SK-N-SH treated with all-trans-retinoic acid at 6 μM for 48 hours (cell line): ENCODE measurements around the gene C2orf15.
A peak's percentile ranks its signal among the peaks of the same experiment; 100 is the strongest.

ENCODE experiments used
- ATAC-seq: fragments of 200-7000 bp; cut with Tn5 transposase; 3 replicates; pipeline ENCODE4 v1.9.1; 2020; ENCODE audit warnings: mild to moderate bottlenecking, moderate library complexity
- ARNTL ChIP-seq: fragments of 450-650 bp; formaldehyde crosslinking; IDR thresholded peaks from 2 replicates; pipeline ENCODE4 v1.5.0; 2020; ENCODE audit warnings: low read depth, mild to moderate bottlenecking, moderate library complexity, borderline replicate concordance
- BACH2 ChIP-seq: fragments of 250-450 bp; sonication (Bioruptor Pico); IDR thresholded peaks from 2 replicates; pipeline ENCODE4 v1.9.0; 2021; ENCODE audit warnings: mild to moderate bottlenecking, borderline replicate concordance
- CSDC2 ChIP-seq: fragments of 250-450 bp; sonication (Bioruptor Pico); IDR thresholded peaks from 2 replicates; pipeline ENCODE4 v1.5.0; 2020; ENCODE audit warnings: mild to moderate bottlenecking, moderate library complexity
- ESRRG ChIP-seq: fragments of 250-450 bp; sonication (Bioruptor Pico); IDR thresholded peaks from 2 replicates; pipeline ENCODE4 v1.6.1; 2021; ENCODE audit warnings: mild to moderate bottlenecking
- GLIS3 ChIP-seq: fragments of 250-450 bp; sonication (Bioruptor Pico); IDR thresholded peaks from 2 replicates; pipeline ENCODE4 v1.5.0; 2020; ENCODE audit warnings: mild to moderate bottlenecking, moderate library complexity
- ISL1 ChIP-seq: fragments of 250-450 bp; sonication (Bioruptor Pico); IDR thresholded peaks from 2 replicates; pipeline ENCODE4 v2.1.2; 2022; ENCODE audit warnings: mild to moderate bottlenecking, moderate library complexity
- OSR1 ChIP-seq: fragments of 250-450 bp; sonication (Bioruptor Pico); IDR thresholded peaks from 2 replicates; pipeline ENCODE4 v1.8.0; 2022; ENCODE audit warnings: moderate library complexity, mild to moderate bottlenecking, inconsistent platforms
- PPARA ChIP-seq: fragments of 250-450 bp; sonication (Bioruptor Pico); IDR thresholded peaks from 2 replicates; pipeline ENCODE4 v1.5.0; 2020; ENCODE audit warnings: mild to moderate bottlenecking, borderline replicate concordance
- RARB ChIP-seq: fragments of 250-450 bp; sonication (Bioruptor Pico); IDR thresholded peaks from 2 replicates; pipeline ENCODE4 v1.8.0; 2021; ENCODE audit warnings: mild to moderate bottlenecking, moderate library complexity
- SNAI2 ChIP-seq: fragments of 250-450 bp; sonication (Bioruptor Pico); IDR thresholded peaks from 2 replicates; pipeline ENCODE4 v1.5.0; 2020; ENCODE audit warnings: mild to moderate bottlenecking, moderate library complexity
- TCF4 ChIP-seq: fragments of 250-450 bp; sonication (Bioruptor Pico); IDR thresholded peaks from 2 replicates; pipeline ENCODE4 v1.8.0; 2021; ENCODE audit warnings: mild to moderate bottlenecking, moderate library complexity, borderline replicate concordance
- TOX ChIP-seq: fragments of 250-450 bp; sonication (Bioruptor Pico); IDR thresholded peaks from 2 replicates; pipeline ENCODE4 v1.8.0; 2021; ENCODE audit warnings: mild to moderate bottlenecking, moderate library complexity, borderline replicate concordance
- ZC3H10 ChIP-seq: fragments of 250-450 bp; sonication (Bioruptor Pico); IDR thresholded peaks from 2 replicates; pipeline ENCODE4 v1.5.1; 2021; ENCODE audit warnings: mild to moderate bottlenecking, moderate library complexity
- ZFP3 ChIP-seq: fragments of 250-450 bp; sonication (Bioruptor Pico); IDR thresholded peaks from 2 replicates; pipeline ENCODE4 v1.5.0; 2020; ENCODE audit warnings: mild to moderate bottlenecking, moderate library complexity
- ZFP30 ChIP-seq: fragments of 450-650 bp; formaldehyde crosslinking; IDR thresholded peaks from 2 replicates; pipeline ENCODE4 v1.5.0; 2022; ENCODE audit warnings: mild to moderate bottlenecking, moderate library complexity
- ZNF565 ChIP-seq: fragments of 450-650 bp; formaldehyde crosslinking; conservative IDR thresholded peaks from 2 replicates; pipeline ENCODE4 v1.5.0; 2020; ENCODE audit warnings: low read depth, mild to moderate bottlenecking, moderate library complexity
- ZNF70 ChIP-seq: fragments of 450-650 bp; formaldehyde crosslinking; IDR thresholded peaks from 2 replicates; pipeline ENCODE4 v1.5.0; 2020; ENCODE audit warnings: mild to moderate bottlenecking, moderate library complexity
- ZNF8 ChIP-seq: fragments of 450-650 bp; formaldehyde crosslinking; IDR thresholded peaks from 2 replicates; pipeline ENCODE4 v1.5.0; 2020; ENCODE audit warnings: mild to moderate bottlenecking, moderate library complexity
- TF ChIP-seq, protein P1 (sequence below): fragments of 250-450 bp; sonication (Bioruptor Pico); IDR thresholded peaks from 2 replicates; pipeline ENCODE4 v1.8.0; 2020; ENCODE audit warnings: mild to moderate bottlenecking, moderate library complexity, borderline replicate concordance
- TF ChIP-seq, protein P2 (sequence below): fragments of 250-450 bp; sonication (Bioruptor Pico); IDR thresholded peaks from 2 replicates; pipeline ENCODE4 v1.5.1; 2021; ENCODE audit warnings: mild to moderate bottlenecking, moderate library complexity
- TF ChIP-seq, protein P3 (sequence below): fragments of 250-450 bp; sonication (Bioruptor Pico); IDR thresholded peaks from 2 replicates; pipeline ENCODE4 v1.5.1; 2020; ENCODE audit warnings: low read depth, mild to moderate bottlenecking, moderate library complexity
- TF ChIP-seq, protein P4 (sequence below): fragments of 250-450 bp; sonication (Bioruptor Pico); IDR thresholded peaks from 2 replicates; pipeline ENCODE4 v1.5.0; 2020; ENCODE audit warnings: mild to moderate bottlenecking, moderate library complexity
- TF ChIP-seq, protein P5 (sequence below): fragments of 250-450 bp; sonication (Bioruptor Pico); IDR thresholded peaks from 2 replicates; pipeline ENCODE4 v1.8.0; 2021; ENCODE audit warnings: low read depth, mild to moderate bottlenecking, moderate library complexity, borderline replicate concordance

C2orf15 gene

DNA sequence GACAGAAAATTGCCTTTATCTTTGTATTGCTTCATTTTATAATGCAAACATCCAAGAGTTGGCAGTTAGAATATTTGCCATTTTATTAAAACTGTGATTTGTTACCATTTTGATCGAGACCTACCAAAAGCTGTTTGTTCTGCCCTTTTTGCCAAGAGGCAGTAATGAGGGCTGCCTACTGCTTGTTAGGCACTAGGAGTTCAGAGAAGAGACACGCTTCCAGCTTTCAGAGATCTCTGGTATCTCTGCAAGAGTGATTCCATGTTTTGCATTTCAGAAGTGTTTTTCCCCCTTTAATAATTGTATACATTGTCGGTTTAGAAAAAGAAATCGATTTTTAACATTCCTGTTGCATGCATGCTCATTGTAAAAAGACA is 40.1 kb downstream of the C2orf15 start:
- peak; percentile 49 for ATAC-seq
- TF ChIP-seq RARB (no peak), ZNF565 (CRISPR knock-in tag) (no peak), TOX (CRISPR knock-in tag) (no peak), OSR1 (CRISPR knock-in tag) (no peak), ZNF8 (CRISPR knock-in tag) (no peak), BACH2 (CRISPR knock-in tag) (no peak), ZFP3 (CRISPR knock-in tag) (no peak), ARNTL (CRISPR knock-in tag) (no peak), ZNF70 (CRISPR knock-in tag) (no peak), PPARA (no peak), GLIS3 (CRISPR knock-in tag) (no peak), SNAI2 (no peak), ZC3H10 (CRISPR knock-in tag) (no peak), ZFP30 (CRISPR knock-in tag) (no peak), CSDC2 (CRISPR knock-in tag) (no peak), ISL1 (no peak)
- TF ChIP-seq, protein P1, sequence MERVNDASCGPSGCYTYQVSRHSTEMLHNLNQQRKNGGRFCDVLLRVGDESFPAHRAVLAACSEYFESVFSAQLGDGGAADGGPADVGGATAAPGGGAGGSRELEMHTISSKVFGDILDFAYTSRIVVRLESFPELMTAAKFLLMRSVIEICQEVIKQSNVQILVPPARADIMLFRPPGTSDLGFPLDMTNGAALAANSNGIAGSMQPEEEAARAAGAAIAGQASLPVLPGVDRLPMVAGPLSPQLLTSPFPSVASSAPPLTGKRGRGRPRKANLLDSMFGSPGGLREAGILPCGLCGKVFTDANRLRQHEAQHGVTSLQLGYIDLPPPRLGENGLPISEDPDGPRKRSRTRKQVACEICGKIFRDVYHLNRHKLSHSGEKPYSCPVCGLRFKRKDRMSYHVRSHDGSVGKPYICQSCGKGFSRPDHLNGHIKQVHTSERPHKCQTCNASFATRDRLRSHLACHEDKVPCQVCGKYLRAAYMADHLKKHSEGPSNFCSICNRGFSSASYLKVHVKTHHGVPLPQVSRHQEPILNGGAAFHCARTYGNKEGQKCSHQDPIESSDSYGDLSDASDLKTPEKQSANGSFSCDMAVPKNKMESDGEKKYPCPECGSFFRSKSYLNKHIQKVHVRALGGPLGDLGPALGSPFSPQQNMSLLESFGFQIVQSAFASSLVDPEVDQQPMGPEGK: no peak
- TF ChIP-seq, protein P2, sequence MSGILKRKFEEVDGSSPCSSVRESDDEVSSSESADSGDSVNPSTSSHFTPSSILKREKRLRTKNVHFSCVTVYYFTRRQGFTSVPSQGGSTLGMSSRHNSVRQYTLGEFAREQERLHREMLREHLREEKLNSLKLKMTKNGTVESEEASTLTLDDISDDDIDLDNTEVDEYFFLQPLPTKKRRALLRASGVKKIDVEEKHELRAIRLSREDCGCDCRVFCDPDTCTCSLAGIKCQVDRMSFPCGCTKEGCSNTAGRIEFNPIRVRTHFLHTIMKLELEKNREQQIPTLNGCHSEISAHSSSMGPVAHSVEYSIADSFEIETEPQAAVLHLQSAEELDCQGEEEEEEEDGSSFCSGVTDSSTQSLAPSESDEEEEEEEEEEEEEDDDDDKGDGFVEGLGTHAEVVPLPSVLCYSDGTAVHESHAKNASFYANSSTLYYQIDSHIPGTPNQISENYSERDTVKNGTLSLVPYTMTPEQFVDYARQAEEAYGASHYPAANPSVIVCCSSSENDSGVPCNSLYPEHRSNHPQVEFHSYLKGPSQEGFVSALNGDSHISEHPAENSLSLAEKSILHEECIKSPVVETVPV (CRISPR knock-in tag): no peak
- TF ChIP-seq, protein P3, sequence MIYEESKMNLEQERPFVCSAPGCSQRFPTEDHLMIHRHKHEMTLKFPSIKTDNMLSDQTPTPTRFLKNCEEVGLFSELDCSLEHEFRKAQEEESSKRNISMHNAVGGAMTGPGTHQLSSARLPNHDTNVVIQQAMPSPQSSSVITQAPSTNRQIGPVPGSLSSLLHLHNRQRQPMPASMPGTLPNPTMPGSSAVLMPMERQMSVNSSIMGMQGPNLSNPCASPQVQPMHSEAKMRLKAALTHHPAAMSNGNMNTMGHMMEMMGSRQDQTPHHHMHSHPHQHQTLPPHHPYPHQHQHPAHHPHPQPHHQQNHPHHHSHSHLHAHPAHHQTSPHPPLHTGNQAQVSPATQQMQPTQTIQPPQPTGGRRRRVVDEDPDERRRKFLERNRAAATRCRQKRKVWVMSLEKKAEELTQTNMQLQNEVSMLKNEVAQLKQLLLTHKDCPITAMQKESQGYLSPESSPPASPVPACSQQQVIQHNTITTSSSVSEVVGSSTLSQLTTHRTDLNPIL (CRISPR knock-in tag): no peak
- TF ChIP-seq, all 23 proteins: peak for 0

DNA sequence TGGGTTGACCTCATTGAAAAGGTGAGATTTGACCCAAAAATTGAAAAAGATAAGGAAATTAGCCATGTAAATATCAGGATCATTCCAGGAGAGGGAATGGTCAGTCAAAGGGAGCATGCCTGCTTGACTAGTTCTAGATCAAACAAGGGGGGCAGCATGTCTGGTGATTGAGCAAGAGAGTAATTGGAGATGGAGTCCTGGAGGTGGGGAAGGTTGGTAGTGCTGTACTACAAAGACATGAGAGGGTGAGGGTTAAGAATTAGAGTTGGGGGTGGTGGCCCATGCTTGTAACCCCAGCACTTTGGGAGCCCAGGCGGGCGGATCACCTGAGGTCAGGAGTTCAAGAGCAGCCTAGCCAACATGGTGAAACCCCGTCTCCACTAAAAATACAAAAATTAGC is 41.5 kb downstream of the C2orf15 start:
- TF ChIP-seq ISL1 (no peak), SNAI2 (no peak), PPARA (no peak), OSR1 (CRISPR knock-in tag) (no peak), CSDC2 (CRISPR knock-in tag) (no peak), ZNF565 (CRISPR knock-in tag) (no peak), TOX (CRISPR knock-in tag) (no peak), ZNF70 (CRISPR knock-in tag) (no peak), TCF4 (CRISPR knock-in tag) (no peak), ESRRG (CRISPR knock-in tag) (no peak), ZFP30 (CRISPR knock-in tag) (no peak), ZC3H10 (CRISPR knock-in tag) (no peak)
- TF ChIP-seq, protein P4, sequence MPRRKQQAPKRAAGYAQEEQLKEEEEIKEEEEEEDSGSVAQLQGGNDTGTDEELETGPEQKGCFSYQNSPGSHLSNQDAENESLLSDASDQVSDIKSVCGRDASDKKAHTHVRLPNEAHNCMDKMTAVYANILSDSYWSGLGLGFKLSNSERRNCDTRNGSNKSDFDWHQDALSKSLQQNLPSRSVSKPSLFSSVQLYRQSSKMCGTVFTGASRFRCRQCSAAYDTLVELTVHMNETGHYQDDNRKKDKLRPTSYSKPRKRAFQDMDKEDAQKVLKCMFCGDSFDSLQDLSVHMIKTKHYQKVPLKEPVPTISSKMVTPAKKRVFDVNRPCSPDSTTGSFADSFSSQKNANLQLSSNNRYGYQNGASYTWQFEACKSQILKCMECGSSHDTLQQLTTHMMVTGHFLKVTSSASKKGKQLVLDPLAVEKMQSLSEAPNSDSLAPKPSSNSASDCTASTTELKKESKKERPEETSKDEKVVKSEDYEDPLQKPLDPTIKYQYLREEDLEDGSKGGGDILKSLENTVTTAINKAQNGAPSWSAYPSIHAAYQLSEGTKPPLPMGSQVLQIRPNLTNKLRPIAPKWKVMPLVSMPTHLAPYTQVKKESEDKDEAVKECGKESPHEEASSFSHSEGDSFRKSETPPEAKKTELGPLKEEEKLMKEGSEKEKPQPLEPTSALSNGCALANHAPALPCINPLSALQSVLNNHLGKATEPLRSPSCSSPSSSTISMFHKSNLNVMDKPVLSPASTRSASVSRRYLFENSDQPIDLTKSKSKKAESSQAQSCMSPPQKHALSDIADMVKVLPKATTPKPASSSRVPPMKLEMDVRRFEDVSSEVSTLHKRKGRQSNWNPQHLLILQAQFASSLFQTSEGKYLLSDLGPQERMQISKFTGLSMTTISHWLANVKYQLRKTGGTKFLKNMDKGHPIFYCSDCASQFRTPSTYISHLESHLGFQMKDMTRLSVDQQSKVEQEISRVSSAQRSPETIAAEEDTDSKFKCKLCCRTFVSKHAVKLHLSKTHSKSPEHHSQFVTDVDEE (CRISPR knock-in tag): no peak
- TF ChIP-seq, protein P2 (CRISPR knock-in tag): no peak
- TF ChIP-seq, protein P3 (CRISPR knock-in tag): no peak
- TF ChIP-seq, protein P5, sequence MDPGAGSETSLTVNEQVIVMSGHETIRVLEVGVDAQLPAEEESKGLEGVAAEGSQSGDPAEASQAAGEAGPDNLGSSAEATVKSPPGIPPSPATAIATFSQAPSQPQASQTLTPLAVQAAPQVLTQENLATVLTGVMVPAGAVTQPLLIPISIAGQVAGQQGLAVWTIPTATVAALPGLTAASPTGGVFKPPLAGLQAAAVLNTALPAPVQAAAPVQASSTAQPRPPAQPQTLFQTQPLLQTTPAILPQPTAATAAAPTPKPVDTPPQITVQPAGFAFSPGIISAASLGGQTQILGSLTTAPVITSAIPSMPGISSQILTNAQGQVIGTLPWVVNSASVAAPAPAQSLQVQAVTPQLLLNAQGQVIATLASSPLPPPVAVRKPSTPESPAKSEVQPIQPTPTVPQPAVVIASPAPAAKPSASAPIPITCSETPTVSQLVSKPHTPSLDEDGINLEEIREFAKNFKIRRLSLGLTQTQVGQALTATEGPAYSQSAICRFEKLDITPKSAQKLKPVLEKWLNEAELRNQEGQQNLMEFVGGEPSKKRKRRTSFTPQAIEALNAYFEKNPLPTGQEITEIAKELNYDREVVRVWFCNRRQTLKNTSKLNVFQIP: no peak
- no peak for ATAC-seq
